CD4-positive, alpha-beta T cell treated with Interferon alpha-2 for 1 hour (primary cell): ENCODE data around the gene CD300LD.

ENCODE experiments used
- DNase-seq, 2 donors: peaks; one replicate each; pipeline ENCODE4 v3.0.0-alpha.2; 2020 to 2022

CD300LD gene

DNA sequence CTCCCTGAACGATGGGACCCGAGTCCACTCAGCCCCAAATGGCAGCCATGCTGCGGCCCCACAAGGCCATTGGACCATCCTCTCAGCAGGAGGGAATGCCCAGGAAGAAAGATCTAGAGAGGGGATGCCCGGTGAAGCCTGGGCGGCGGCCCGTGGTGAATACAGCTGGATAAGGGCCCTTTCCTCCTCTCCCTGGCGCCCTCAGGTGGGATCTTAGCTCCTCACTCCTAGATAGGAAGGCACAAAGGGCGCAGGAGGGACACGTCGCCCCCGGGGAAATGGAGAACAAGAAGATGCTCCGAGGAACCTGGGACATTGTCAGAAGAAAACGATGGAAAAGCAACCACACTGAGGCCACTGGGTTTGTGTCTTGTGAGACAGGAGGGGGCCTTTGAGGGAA, 48.7 kb downstream of the CD300LD start:
- no peak for DNase-seq

DNA sequence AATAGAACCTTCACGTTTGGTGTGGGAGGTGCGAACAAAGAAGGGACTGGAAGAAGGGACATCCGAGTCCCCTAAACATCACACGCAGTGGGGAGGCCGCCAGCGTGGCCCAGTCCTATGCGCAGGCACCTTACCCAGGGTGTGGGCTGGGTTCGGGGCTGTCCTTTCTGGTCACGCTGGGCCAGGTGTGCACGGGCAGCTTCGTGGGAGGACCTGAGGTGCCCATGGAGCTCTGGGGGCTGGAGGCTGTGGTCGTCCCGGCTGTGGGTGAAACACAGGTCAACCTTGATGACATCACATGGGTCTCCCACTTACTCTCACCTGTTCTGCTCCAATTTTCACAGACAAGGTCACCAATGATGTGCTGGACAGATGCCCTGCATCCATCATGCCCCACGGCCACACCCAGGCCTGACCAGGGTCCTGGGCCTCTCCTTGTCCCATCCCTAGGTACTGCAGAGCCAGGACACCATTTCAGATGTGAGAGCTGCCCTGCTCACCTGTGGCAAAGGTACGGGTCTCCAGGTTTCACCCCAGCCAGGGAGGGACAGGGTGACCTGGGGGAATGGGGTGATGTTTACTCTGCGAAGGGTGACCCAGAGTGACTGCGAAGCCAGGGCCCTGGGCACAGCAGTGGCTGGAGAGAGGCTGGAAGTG, 49.2 kb downstream of the CD300LD start:
- DNase-seq: no peak

DNA sequence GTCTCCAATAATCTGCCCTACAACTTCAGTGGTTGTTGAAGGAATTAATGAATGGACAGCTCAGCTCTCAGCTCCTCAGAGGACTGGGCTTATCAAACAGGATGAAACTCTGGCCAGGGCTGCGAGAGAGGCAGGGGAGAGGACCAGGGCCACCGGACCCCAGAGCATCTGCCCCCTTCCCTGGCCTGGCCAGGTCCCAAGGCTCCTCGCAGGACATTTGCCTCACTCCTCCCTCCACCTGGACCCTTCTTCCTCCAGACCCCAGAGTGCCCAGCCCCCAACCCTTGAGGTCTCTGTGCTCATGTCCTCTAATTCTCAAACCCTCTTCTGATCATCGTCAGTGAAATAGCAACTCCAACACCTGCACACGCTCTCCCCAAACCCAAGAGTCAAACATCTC, 49.9 kb downstream of the CD300LD start:
- DNase-seq: no peak

DNA sequence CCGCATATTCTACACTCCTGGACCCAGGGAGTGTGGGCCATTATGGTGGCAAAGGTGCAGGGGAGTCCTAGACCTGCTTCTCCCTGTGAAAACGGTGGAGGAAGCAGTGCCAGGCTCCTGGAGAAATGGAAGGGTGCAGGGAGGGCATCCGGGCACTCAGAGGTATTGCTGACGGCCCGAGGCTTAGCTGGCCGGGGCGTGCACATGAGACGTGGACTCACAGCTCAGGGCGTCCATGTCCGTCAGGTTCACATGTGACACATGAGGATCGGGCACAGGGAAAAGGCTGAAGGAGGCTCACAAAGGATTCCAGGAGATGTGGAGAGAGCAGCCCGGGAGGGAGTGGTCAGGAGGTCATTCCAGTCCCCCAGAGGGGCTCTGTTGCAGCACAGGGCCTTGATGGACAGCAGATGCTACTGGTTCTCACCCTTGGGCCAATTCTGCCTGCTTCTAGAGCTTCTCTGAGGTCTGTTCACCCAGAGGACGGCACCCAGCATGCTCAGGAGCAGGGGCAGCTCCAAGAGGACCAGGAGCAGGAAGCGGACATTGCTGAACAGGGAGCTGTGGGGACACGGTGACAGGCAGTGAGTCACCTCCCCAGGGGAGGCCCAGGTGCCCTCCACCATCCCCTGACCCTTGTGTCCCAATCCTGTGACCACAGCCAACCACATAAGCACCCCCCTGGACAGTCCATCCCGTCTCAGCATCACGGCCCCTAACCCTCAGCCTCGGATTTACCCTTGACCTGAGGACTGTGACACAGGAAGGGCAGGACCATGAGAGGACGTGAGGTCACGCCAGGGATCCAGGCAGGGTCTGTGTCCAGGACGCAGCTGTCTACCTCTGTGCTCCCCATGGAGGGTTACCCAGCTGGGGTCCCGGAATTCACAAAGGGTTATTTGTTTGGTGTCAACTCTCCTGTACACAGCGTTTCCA, 50.6 kb downstream of the CD300LD start:
- DNase-seq: no peak

DNA sequence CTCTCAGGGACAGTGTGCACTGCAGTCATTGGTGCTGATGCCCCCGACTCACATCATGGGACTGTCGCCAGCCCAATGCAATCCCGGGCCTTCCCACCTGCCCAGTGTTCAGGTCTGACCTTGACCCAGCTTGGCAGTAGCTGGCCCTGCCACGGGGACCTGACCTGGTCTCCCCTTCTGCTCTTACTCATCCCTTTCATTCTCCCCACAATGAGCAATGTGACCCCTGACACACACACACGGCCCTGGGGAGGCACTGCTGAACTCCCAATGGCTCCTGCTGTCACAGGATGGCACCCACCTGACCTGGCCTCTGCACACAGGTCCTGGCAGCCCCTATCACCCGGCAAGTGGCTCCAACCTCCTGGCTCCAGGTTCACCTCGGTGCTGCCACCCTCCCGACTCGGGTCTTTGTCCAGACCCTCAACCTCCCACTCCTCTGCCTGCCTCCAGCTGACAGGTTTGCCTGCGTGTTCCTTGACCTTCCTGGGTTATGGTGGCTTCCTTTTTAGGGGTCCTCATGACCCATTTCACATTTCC, 52.7 kb downstream of the CD300LD start:
- DNase-seq: no peak

DNA sequence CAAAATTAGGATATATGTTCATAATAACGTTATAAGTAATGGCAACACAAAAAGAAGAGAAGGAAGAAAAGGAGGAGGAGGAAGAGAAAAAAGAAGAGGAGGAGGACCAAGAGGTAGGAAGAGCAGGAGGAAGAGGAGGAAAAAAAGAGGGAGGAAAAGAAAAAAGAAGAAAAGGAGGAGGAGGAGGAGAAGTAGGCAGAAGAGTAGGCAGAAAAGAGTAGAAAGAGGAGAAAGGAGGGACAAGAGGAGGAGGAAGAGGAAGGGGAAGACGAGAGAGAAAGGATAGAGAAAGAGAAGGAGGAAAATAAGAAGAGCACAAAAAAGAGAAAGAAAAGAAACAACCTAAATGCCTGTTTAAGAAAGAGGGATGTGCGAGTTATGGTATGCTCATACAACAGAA, 55.2 kb downstream of the CD300LD start:
- no peak for DNase-seq

DNA sequence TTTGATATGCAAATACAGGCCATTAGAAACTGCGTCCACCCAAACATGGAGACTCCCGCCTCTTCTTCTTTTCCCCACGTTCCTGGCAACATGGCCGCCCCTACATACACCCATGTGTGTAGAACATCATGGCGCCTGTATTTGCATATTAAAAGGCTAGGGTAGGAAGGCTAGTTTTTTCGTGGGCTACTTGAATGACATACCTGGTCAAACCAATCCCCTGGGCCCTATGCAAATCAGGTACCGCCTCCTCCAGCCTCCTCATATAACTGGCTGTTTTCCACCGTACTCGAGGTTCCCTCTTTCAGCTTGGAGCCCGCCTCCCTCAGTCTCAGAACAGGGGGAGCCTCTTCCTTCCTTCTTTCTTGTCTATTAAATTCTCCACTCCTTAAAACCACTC, 60.0 kb downstream of the CD300LD start:
- peak; percentile 42 to 78 for DNase-seq

DNA sequence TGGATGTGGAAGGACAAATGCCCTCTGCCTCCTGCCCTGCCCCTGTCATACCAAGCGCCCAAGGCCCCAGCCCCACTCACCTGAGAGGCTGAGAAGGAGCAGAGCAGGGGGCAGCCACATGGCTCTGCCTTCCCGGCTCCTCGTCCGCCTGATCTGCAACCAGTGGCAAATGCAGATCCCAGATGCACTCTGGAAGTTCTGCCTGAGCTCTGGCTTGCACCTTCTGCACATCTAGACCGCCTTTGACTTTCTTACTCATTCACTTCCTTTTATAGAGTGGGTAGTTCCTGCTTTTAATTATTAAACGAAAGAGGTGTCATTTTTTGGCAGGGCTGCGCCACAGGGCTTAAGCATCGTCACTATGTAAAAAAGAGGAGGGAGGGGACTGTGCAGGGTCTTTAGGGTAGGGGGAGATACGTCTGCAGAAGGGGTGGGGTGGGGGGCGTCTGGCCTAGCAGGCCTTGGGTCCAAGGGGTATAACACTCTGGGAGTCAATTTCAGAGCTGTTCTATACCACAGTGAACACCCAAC, 60.8 kb downstream of the CD300LD start, which contains the start of gene CD300LB:
Gene CD300LB (minus strand): TSS at position 245 of the 531 bp plus-strand sequence. CDS start 125 bp downstream, at position 120.
- no peak for DNase-seq

DNA sequence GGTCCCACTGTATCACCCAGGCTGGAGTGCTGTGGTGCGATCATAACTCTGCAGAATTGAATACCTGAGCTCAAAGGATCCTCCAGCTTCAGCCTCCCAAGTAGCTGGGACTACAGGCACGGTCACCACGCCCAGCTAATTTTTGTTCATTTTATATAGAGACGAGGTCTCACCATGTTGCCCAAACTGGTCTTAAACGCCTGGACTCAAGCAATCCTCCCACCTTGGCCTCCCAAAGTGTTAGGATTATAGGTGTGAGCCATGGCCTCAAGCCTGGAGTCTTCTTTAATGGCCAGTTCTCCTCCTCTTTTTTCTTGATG, 61.3 kb downstream of the CD300LD start:
- DNase-seq: no peak
